Fibroblast of gingiva (primary cell): ENCODE data around the gene LUZP2.

Experiments used
- DNase-seq: peaks from one replicate; pipeline ENCODE4 v3.0.0-alpha.2; 2011; ENCODE audit warnings: low read depth

The LUZP2 gene

GRCh38 chr11:24716403-24716802 lies 219.6 kb downstream of the LUZP2 start:
- DNase-seq: no peak

- no peak for DNase-seq
These were observed 226.4 kb downstream of the LUZP2 start for GRCh38 chr11:24723231-24723630.

- no peak for DNase-seq
These were observed 234.7 kb downstream of the LUZP2 start for GRCh38 chr11:24731554-24731953.

- DNase-seq: no peak
These were observed 237.9 kb downstream of the LUZP2 start for GRCh38 chr11:24734742-24735237.

GRCh38 chr11:24738972-24739371 lies 242.1 kb downstream of the LUZP2 start:
- DNase-seq: no peak

- DNase-seq: no peak
These were observed 242.8 kb downstream of the LUZP2 start for GRCh38 chr11:24739637-24740036.

- no peak for DNase-seq
These were observed 250.7 kb downstream of the LUZP2 start for GRCh38 chr11:24747275-24748251.

GRCh38 chr11:24748261-24748660 lies 251.4 kb downstream of the LUZP2 start:
- DNase-seq: no peak

- no peak for DNase-seq
These were observed 257.6 kb downstream of the LUZP2 start for GRCh38 chr11:24754406-24754805.

GRCh38 chr11:24755260-24755839 lies 258.5 kb downstream of the LUZP2 start:
- DNase-seq: no peak

GRCh38 chr11:24759742-24760141 lies 262.9 kb downstream of the LUZP2 start:
- DNase-seq: no peak

GRCh38 chr11:24760681-24761080 lies 263.8 kb downstream of the LUZP2 start:
- no peak for DNase-seq

GRCh38 chr11:24762076-24762475 lies 265.2 kb downstream of the LUZP2 start:
- no peak for DNase-seq

- no peak for DNase-seq
These were observed 270.6 kb downstream of the LUZP2 start for GRCh38 chr11:24767411-24767810.

GRCh38 chr11:24773322-24773721 lies 276.5 kb downstream of the LUZP2 start:
- DNase-seq: no peak

- no peak for DNase-seq
These were observed 282.9 kb downstream of the LUZP2 start for GRCh38 chr11:24779791-24780190.

GRCh38 chr11:24781288-24781687 lies 284.4 kb downstream of the LUZP2 start:
- DNase-seq: no peak

- no peak for DNase-seq
These were observed 296.6 kb downstream of the LUZP2 start for GRCh38 chr11:24793479-24793878.

GRCh38 chr11:24794064-24794463 lies 297.2 kb downstream of the LUZP2 start:
- DNase-seq: no peak

GRCh38 chr11:24805671-24806070 lies 308.8 kb downstream of the LUZP2 start:
- DNase-seq: no peak

GRCh38 chr11:24808173-24808572 lies 311.3 kb downstream of the LUZP2 start:
- DNase-seq: no peak

GRCh38 chr11:24819006-24819405 lies 322.2 kb downstream of the LUZP2 start:
- no peak for DNase-seq

GRCh38 chr11:24819863-24820434 lies 323.1 kb downstream of the LUZP2 start:
- no peak for DNase-seq
